NT2/D1 (cell line): ENCODE data around the gene HIGD2A.

Experiments used
- YY1 ChIP-seq: IDR thresholded peaks from 2 replicates; pipeline ENCODE4 v1.6.1; 2011; ENCODE audit not compliant: insufficient read length, insufficient read depth
- ZNF274 ChIP-seq: IDR thresholded peaks from 2 replicates; pipeline ENCODE4 v1.6.1; 2011; ENCODE audit warnings: mild to moderate bottlenecking, low read depth, low read length

- no peak for TF ChIP-seq ZNF274
- no peak for TF ChIP-seq YY1
These were observed 7.8 kb downstream of the HIGD2A start for GRCh38 chr5:176396330-176396729.
